Osteocyte (in vitro differentiated cells): ENCODE data around the gene GSAP. TPM values are rescaled to one million over a fixed set of nuclear protein-coding genes. Genes with fewer than 3 reads are reported as not detected.

Experiments used
- DNase-seq: peaks from one replicate; pipeline ENCODE4 v3.0.0; 2021; ENCODE audit warnings: mixed read lengths; ENCODE audit not compliant: unreplicated experiment; ENCODE audit errors: extremely low spot score
- H3K27ac Mint-ChIP-seq: one replicate; pipeline ENCODE4 v1.8.0; 2021; ENCODE audit warnings: mild to moderate bottlenecking, mixed read lengths; ENCODE audit not compliant: unreplicated experiment
- H3K27me3 Mint-ChIP-seq: one replicate; pipeline ENCODE4 v1.8.0; 2021; ENCODE audit warnings: mixed read lengths; ENCODE audit not compliant: unreplicated experiment
- H3K36me3 Mint-ChIP-seq: one replicate; pipeline ENCODE4 v1.8.0; 2021; ENCODE audit warnings: mixed read lengths; ENCODE audit not compliant: unreplicated experiment
- H3K4me1 Mint-ChIP-seq: one replicate; pipeline ENCODE4 v1.8.0; 2021; ENCODE audit warnings: mixed read lengths; ENCODE audit not compliant: unreplicated experiment
- H3K4me3 Mint-ChIP-seq: one replicate; pipeline ENCODE4 v1.8.0; 2021; ENCODE audit warnings: mild to moderate bottlenecking, moderate library complexity, mixed read lengths; ENCODE audit not compliant: unreplicated experiment
- H3K9me3 Mint-ChIP-seq: one replicate; pipeline ENCODE4 v1.8.0; 2021; ENCODE audit warnings: mixed read lengths; ENCODE audit not compliant: unreplicated experiment
- total RNA-seq: library from RNA; stranded (reverse); gene quantifications from 2 replicates; pipeline ENCODE4 v1.2.1, GENCODE V29; 2021
- TF ChIP-seq, protein P1 (sequence below): fragments of 200-600 bp; sonication (generic); IDR thresholded peaks from 2 replicates; pipeline ENCODE4 v1.5.0; 2021; ENCODE audit warnings: antibody characterized with exemption, mild to moderate bottlenecking, moderate library complexity

GSAP gene
- total RNA-seq, 1 donor from 2014 or later: 0.83 TPM

DNA sequence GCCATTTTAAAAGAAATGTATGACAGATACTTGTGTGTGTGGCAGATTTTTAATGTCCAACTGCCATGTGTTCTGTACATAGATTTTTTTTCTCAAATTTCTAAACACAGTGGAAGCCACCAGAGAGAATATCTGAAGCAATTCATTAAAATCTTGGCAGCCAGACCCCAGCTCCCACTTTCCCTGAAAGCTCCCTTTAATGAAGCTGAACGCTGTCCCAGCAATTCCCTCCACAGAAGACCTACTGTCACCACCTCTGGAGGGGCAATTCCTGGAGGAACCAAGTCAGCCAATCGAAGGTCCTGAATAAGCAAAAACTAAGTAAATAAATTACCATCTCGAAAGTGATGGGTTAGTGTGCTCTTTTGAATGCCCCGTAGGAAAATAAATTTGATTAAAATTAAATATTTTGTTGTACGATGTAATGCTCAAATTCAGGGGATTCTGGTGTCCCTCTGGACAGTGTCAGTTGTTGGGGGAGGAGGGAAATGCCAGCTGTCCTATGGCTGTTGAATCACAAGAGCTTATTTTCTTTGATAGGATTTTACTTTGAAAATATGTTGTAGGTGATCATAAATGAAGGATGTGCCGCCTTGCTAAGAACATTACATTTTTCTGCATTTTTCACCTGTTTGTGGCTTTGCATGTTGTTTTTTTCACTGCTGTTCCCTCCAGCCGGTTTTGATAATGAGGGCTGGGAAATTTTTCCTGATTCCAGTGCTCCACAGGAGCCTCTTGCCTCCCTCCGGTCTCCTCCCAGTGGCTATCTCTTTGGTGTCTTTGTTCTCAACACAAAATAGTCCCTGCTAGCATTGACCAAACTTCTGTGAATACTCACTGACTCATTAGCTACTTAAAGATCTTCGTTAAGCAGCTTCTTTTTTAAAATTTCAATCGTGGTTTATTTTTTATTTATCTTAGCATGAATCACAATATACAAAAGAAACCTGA, 9.2 kb upstream of the GSAP start:
- TF ChIP-seq, protein P1, sequence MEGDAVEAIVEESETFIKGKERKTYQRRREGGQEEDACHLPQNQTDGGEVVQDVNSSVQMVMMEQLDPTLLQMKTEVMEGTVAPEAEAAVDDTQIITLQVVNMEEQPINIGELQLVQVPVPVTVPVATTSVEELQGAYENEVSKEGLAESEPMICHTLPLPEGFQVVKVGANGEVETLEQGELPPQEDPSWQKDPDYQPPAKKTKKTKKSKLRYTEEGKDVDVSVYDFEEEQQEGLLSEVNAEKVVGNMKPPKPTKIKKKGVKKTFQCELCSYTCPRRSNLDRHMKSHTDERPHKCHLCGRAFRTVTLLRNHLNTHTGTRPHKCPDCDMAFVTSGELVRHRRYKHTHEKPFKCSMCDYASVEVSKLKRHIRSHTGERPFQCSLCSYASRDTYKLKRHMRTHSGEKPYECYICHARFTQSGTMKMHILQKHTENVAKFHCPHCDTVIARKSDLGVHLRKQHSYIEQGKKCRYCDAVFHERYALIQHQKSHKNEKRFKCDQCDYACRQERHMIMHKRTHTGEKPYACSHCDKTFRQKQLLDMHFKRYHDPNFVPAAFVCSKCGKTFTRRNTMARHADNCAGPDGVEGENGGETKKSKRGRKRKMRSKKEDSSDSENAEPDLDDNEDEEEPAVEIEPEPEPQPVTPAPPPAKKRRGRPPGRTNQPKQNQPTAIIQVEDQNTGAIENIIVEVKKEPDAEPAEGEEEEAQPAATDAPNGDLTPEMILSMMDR: no peak
- no peak for DNase-seq
- Mint-ChIP-seq H3K36me3 (no peaks in the 10 kb centered on the region), H3K4me3 (peak overlapping the region; percentile 67), H3K27me3 (no peaks in the 10 kb centered on the region), H3K27ac (peak overlapping the region; percentile 88), H3K4me1 (peaks cover 33% of the 10 kb centered on the region), H3K9me3 (no peaks in the 10 kb centered on the region)

DNA sequence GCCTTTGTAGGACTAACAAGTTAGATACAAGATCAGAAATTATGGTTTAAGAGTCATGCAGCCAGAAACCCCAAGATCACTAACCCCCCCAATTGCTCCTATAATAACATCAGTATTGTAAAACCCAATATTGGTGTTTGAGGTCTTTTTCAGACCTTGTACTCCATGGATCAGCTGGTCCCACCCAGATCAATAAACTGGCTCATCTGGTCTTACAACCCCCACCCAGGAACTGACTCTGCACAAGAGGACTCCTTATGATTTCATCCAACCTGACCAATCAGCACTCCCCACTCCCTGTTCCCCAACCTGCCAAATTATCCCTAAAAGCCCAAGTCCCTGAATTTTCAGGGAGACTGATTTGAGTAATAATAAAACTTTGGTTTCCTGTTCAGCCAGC, 6.4 kb upstream of the GSAP start:
- Mint-ChIP-seq H3K36me3 (no peaks in the 10 kb centered on the region), H3K27ac (no peak overlapping the region), H3K9me3 (no peaks in the 10 kb centered on the region), H3K4me3 (no peak overlapping the region), H3K4me1 (peaks cover 25% of the 10 kb centered on the region), H3K27me3 (peaks cover 2% of the 10 kb centered on the region)
- TF ChIP-seq, protein P1: no peak
- DNase-seq: no peak

DNA sequence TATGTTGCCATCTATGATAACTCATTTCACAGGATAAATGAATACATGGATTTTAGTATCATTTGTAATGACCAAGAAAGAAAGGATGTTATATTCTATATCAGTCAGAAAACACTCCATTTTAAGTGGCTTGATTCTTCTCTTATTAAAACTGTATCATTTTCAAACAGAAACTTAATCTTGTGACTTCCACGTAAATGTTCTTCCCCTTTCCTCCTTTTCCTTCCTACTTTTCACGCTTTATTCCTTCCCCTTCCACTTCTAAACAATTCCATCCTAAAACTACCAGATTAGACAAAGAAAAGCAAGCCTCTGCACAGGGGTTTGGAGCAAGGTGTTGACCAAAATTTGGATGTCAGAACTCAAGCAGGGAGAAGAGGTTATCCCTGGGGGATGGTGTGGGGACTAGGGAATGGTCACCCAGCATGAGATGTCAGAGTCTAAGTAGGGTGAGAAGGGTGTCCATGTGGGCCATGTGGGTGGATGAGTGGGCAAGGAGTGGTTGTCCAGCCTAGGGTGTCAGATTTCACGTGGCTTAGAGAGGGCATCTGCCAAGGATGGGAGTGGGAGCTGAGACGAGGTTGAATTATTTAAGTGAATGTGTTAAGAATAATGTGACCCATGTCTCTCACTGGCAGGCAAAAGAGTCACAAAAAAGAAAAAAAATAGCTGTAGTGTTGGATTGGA, 5.0 kb upstream of the GSAP start:
- Mint-ChIP-seq H3K36me3 (no peaks in the 10 kb centered on the region), H3K9me3 (no peaks in the 10 kb centered on the region), H3K4me3 (no peak overlapping the region), H3K27ac (no peak overlapping the region), H3K27me3 (peaks cover 2% of the 10 kb centered on the region), H3K4me1 (peaks cover 15% of the 10 kb centered on the region)
- no peak for DNase-seq
- TF ChIP-seq, protein P1: no peak

DNA sequence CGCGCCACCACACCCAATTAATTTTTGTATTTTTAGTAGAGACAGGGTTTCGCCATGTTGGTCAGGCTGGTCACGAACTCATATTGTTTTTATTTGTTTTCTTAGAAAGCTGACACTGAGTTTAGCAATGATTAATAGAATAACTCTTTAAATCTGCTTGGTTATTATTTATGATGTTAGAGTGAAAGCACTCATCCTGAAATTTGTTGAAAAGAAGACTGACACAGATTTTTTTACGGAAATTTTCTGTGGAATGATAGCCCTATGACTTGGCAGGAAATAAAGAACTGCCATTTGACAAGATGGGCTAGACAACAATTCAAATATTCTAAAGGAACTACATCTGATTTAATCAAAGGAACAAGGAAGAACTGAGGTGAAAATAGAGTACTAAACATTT, 4.3 kb upstream of the GSAP start:
- peaks cover 2% of the 10 kb centered on the region for H3K27me3 Mint-ChIP-seq
- peaks cover 8% of the 10 kb centered on the region for H3K4me1 Mint-ChIP-seq
- no peak overlapping the region for H3K4me3 Mint-ChIP-seq
- DNase-seq: no peak
- no peak overlapping the region for H3K27ac Mint-ChIP-seq
- no peaks in the 10 kb centered on the region for H3K36me3 Mint-ChIP-seq
- TF ChIP-seq, protein P1: no peak
- H3K9me3 Mint-ChIP-seq: no peaks in the 10 kb centered on the region

DNA sequence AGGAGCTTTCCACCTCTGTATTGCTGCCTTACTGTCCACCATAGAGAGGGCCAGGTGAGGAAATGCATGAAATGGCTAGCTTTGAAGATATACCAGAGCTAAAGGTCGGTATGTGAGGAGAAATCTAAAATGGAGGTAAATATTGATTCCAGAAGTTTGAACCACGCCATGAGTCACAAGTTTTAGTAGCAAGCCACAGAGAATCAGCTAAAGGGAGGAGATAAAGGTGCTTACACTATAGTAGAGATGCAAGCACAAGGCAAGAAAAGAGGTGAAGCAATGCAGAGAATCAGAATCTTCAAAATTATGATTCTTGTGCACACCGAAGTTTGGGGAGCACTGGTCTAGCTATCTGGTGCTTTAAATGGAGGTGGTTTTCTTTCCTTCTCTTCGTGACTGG, 3.0 kb upstream of the GSAP start:
- H3K27ac Mint-ChIP-seq: no peak overlapping the region
- H3K4me1 Mint-ChIP-seq: peaks cover 12% of the 10 kb centered on the region
- no peak overlapping the region for H3K4me3 Mint-ChIP-seq
- no peaks in the 10 kb centered on the region for H3K36me3 Mint-ChIP-seq
- no peak for DNase-seq
- peaks cover 2% of the 10 kb centered on the region for H3K27me3 Mint-ChIP-seq
- TF ChIP-seq, protein P1: no peak
- no peaks in the 10 kb centered on the region for H3K9me3 Mint-ChIP-seq
